ENCODE measurements around the gene SIRPB1.

- TF ChIP-seq CTCF (optimal IDR thresholded peaks at IDR 0.05 in 1 of 3, IDR thresholded peaks at IDR 0.05 in 1 of 3, conservative IDR thresholded peaks at IDR 0.05 in 1 of 3; ENCODE audit: extremely low read depth in 1 of 3, insufficient read depth in 2 of 3, low read length in 3 of 3) = no peak
- no peak for TF ChIP-seq EZH2 (IDR thresholded peaks at IDR 0.05; ENCODE audit: low read length)
Observed at GRCh38 chr20:1644101-1644962, 24.5 kb upstream of the SIRPB1 start.

Data from keratinocyte (primary cell).